ENCODE measurements around the gene CDK5RAP3.

DNA sequence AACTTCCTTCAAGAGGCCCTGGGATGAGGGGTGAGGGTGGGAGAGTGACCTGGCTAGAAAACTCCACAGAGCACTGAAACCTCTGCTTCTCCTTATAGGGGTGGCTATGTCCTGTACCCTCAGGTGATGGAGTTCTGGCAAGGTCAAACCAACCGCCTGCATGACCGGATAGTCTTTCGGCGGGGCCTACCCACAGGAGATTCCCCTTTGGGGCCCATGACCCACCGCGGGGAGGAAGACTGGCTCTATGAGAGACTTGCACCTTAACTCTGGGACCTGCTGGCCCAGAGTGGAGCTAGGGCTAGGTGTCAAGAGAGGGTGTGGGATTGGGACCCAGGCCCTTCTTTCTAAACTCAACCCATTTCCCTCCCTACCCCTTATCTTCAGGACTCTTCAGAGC is 24.4 kb upstream of the CDK5RAP3 start:
- TF ChIP-seq POLR2A (IDR thresholded peaks at IDR 0.05; ENCODE audit: low read depth, low read length): no peak
- no peak for TF ChIP-seq TAF1 (IDR thresholded peaks at IDR 0.05; ENCODE audit: low read depth, low read length)
- TF ChIP-seq POLR2AphosphoS5 (IDR thresholded peaks at IDR 0.05; ENCODE audit: low read depth, low read length): no peak
- no peak for TF ChIP-seq POU2F2 (IDR thresholded peaks at IDR 0.05; ENCODE audit: low read depth, low read length)

Measured in GM12891 (cell line).